H7 (cell line): ENCODE measurements around the gene CTDSP2. TPM values are rescaled to one million over a fixed set of nuclear protein-coding genes. Genes with fewer than 3 reads are reported as not detected.

Source experiments
- DNase-seq: peaks from one replicate; pipeline ENCODE4 v3.0.0; 2012
- H3K27me3 ChIP-seq: 2 replicates; pipeline ENCODE4 v1.6.0; 2011; ENCODE audit warnings: mild to moderate bottlenecking, low read length; ENCODE audit not compliant: control insufficient read depth, insufficient read depth
- H3K36me3 ChIP-seq: replicated peaks from 2 replicates; pipeline ENCODE4 v1.5.1; 2011; ENCODE audit warnings: low read length; ENCODE audit not compliant: control insufficient read depth, insufficient read depth
- H3K4me3 ChIP-seq: 2 replicates; pipeline ENCODE4 v1.5.1; 2011; ENCODE audit warnings: low read depth, mild to moderate bottlenecking, control low read depth, low read length, moderate library complexity; ENCODE audit not compliant: insufficient read depth
- total RNA-seq: library from RNA; depleted of rRNA; stranded (reverse); fragments of >200 nt; shearing (Covaris generic); gene quantifications from 2 replicates; pipeline ENCODE4 v1.2.3, GENCODE V29; 2014; rRNA removed

The CTDSP2 gene
- total RNA-seq, 1 experiment from 2014 or later: 59.3 TPM

DNA sequence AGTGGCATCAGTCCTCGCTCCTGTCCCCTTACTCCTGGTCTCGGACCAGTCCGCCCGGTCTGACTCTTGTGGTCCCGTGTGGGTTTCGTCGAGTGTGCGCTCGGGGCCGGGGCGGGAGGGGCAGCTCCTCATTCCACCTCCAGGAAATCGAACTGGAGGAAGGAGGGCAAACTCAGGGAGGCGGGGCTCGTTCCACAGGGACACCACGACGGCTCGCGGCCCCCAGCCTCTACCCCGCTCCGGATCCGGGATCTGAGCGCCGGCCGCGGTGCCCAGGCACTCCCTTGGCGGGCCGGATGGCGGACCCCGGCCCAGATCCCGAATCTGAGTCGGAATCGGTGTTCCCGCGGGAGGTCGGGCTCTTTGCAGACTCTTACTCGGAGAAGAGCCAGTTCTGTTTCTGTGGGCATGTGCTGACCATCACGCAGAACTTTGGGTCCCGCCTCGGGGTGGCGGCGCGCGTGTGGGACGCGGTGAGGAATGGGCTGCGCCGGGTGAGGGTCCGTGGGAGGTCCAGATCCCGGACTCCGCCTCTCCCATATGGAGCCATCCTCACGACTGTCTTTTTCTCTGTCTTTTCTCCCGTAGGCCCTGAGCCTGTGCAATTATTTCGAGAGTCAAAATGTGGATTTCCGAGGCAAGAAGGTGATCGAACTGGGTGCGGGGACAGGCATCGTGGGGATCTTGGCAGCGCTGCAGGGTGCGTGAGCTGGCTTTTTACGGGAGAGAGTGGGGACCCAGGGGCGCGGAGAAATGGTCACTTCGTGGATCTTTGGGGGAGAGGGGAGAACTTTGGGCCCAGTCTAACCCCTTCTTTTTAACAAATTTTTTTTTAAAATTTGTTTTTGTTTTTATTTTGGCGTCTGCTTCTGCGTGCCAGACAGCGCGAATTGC, 73.9 kb downstream of the CTDSP2 start, which contains the start of gene EEF1AKMT3:
EEF1AKMT3 (plus strand) TSS at position 186 of the 894 bp plus-strand sequence; CDS start at position 297, 111 bp downstream.
- DNase-seq: peak; percentile 86

GRCh38 chr12:57771873-57772428, 74.6 kb downstream of the CTDSP2 start, which contains the start of gene METTL1:
Gene METTL1 (minus strand): TSS chr12:57772105. CDS start chr12:57772083, 22 bp downstream.
- peak within 1 kb of the TSS; percentile 75 for H3K4me3 ChIP-seq
- H3K36me3 ChIP-seq: peaks cover 16% of the 10 kb centered on the region
- DNase-seq: peak; percentile 96
- peaks cover 7% of the 10 kb centered on the region for H3K27me3 ChIP-seq

More for the DNA sequence above, 73.9 kb downstream of the CTDSP2 start, which contains the start of gene EEF1AKMT3:
- Histone ChIP-seq H3K36me3 (peaks cover 16% of the 10 kb centered on the region), H3K4me3 (peak within 1 kb of the TSS; percentile 75), H3K27me3 (peaks cover 3% of the 10 kb centered on the region)

- H3K27me3 ChIP-seq: peaks cover 13% of the 10 kb centered on the region
- H3K36me3 ChIP-seq: peaks cover 16% of the 10 kb centered on the region
Observed at GRCh38 chr12:57771236-57771872, 75.2 kb downstream of the CTDSP2 start.

DNA sequence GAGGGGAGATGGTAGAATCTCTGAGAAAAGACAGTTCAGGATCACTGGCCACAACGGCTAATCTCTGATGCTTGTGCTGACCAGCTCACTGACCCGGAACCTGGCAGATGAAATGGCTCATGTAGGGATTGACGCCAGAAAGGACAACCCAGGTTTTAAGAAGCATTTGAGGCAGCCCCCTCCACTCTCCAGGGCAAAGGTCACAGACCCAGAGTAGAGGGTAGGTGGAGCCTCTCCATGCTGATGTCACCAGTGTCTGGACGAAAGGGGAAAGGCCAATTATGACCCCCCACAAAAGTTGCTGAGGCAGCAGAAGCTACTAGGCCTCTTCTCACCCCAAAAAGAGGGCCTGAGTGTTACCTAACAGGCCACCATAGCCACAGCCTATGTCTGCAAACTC, 75.8 kb downstream of the CTDSP2 start:
- DNase-seq: no peak
- Histone ChIP-seq H3K36me3 (peaks cover 16% of the 10 kb centered on the region), H3K4me3 (no peak overlapping the region), H3K27me3 (peaks cover 19% of the 10 kb centered on the region)

More at GRCh38 chr12:57771236-57771872, 75.2 kb downstream of the CTDSP2 start:
- peak overlapping the region; percentile 75 for H3K4me3 ChIP-seq
- peak; percentile 96 for DNase-seq

Other genes starting within 250 kb of the CTDSP2 start
- 42.9 and 52.9 TPM in 2 replicates for gene DTX3, start 241.9 kb downstream of the CTDSP2 start, total RNA-seq
- gene ARHGEF25, start 235.3 kb downstream of the CTDSP2 start, total RNA-seq: 8.7 and 19.8 TPM in 2 replicates
- gene B4GALNT1, start 213.5 kb downstream of the CTDSP2 start, total RNA-seq: 0.59 and 0.70 TPM in 2 replicates
- 65.5 and 74.1 TPM in 2 replicates for gene OS9, start 152.6 kb downstream of the CTDSP2 start, total RNA-seq
- gene AGAP2, start 108.0 kb downstream of the CTDSP2 start, total RNA-seq: 0.30 and 0.35 TPM in 2 replicates
- 12.9 and 17.6 TPM in 2 replicates for gene TSPAN31, start 101.7 kb downstream of the CTDSP2 start, total RNA-seq
- gene CDK4, start 94.4 kb downstream of the CTDSP2 start, total RNA-seq: 234 and 275 TPM in 2 replicates
- gene MARCHF9, start 91.6 kb downstream of the CTDSP2 start, total RNA-seq: 1.9 and 4.3 TPM in 2 replicates
- gene CYP27B1, start 79.7 kb downstream of the CTDSP2 start, total RNA-seq: 0.26 and 0.59 TPM in 2 replicates
- gene METTL1, start 74.6 kb downstream of the CTDSP2 start, total RNA-seq: 7.1 and 13.8 TPM in 2 replicates
- 3.2 and 3.6 TPM in 2 replicates for gene EEF1AKMT3, start 74.1 kb downstream of the CTDSP2 start, total RNA-seq
- 57.7 and 67.8 TPM in 2 replicates for gene TSFM, start 63.9 kb downstream of the CTDSP2 start, total RNA-seq
- 0.38 TPM in 1 of 2 replicates, not detected in the other for gene AVIL, start 28.0 kb downstream of the CTDSP2 start, total RNA-seq
- 20.6 and 21.9 TPM in 2 replicates for gene ATP23, start 94.8 kb upstream of the CTDSP2 start, total RNA-seq